ENCODE data around the gene CHMP2B. TPM values are rescaled to one million over a fixed set of nuclear protein-coding genes. Genes with fewer than 3 reads are reported as not detected.

CHMP2B gene
- total and polyA plus RNA-seq, 2 of the 4 experiments (the other 2 are of a cell fraction): 6.8 to 14.0 TPM

- Histone ChIP-seq H3K4me2 (ENCODE audit: low read depth, low read length) (no peak overlapping the region), H2AFZ (replicated peaks; ENCODE audit: low read length, poor library complexity) (no peak overlapping the region), H4K91ac (ENCODE audit: insufficient read depth, low read depth, low read length) (no peak overlapping the region), H3K23ac (ENCODE audit: low read depth, low read length) (no peak overlapping the region), H2AK9ac (replicated peaks; ENCODE audit: low read depth, low read length, poor library complexity) (no peak overlapping the region), H4K5ac (ENCODE audit: low read depth, low read length) (no peak overlapping the region), H2BK5ac (ENCODE audit: low read depth, low read length, poor library complexity, severe bottlenecking) (no peak overlapping the region), H3K27ac (ENCODE audit: insufficient read depth, low read length) (no peak overlapping the region), H3K4ac (ENCODE audit: low read depth, low read length) (no peak overlapping the region), H3K14ac (replicated peaks; ENCODE audit: low read depth, low read length) (no peak overlapping the region), H3K9ac (ENCODE audit: low read depth, low read length) (no peak overlapping the region), H3K9me1 (ENCODE audit: insufficient read depth, low read length) (no peaks in the 10 kb centered on the region), H2BK120ac (ENCODE audit: low read depth, low read length) (no peak overlapping the region), H3K56ac (ENCODE audit: extremely low read depth, insufficient read depth, low read length) (no peak overlapping the region), H3K36me3 (ENCODE audit: control insufficient read depth, insufficient read depth, low read length) (no peaks in the 10 kb centered on the region), H2BK15ac (ENCODE audit: low read depth, low read length) (no peak overlapping the region), H4K20me1 (ENCODE audit: insufficient read depth, low read length) (no peaks in the 10 kb centered on the region), H3K79me1 (ENCODE audit: low read depth in 1 of 2, low read length in 2 of 2) (no peaks in the 10 kb centered on the region), H3K4me1 (ENCODE audit: control insufficient read depth, insufficient read depth, low read length) (no peaks in the 10 kb centered on the region), H3K9me3 (ENCODE audit: control insufficient read depth, insufficient read depth, low read length) (no peaks in the 10 kb centered on the region), H3K4me3 (ENCODE audit: insufficient read depth, low read depth, low read length) (no peak overlapping the region), H2AK5ac (ENCODE audit: low read depth, low read length) (no peak overlapping the region), H4K8ac (ENCODE audit: low read depth in 2 of 2, low read length in 2 of 2) (no peak overlapping the region), H3K18ac (ENCODE audit: low read depth, low read length) (no peak overlapping the region), H3K27me3 (ENCODE audit: control insufficient read depth, insufficient read depth, low read length) (no peaks in the 10 kb centered on the region; the same call in 1 of the 2 replicates), H2BK20ac (ENCODE audit: low read depth, low read length) (no peak overlapping the region)
- ChIA-PET POLR2A (ENCODE audit: unreplicated experiment) (interaction anchor here (0.6 kb wide), 1 partner anchor 606 kb away, joined by 3 read pairs; no protein-coding TSS in a partner anchor), CTCF (interaction anchor here (0.6 to 1.4 kb wide), 7 partner anchors 9 to 882 kb away, joined by 3 to 6 read pairs (median 5); no protein-coding TSS in a partner anchor)
- dilution Hi-C loops (cut with HindIII; ENCODE audit: low sequenced_read_pairs, unreplicated experiment) (no loop called here), in situ Hi-C loops (cut with MboI; ENCODE audit: low sequenced_read_pairs) (no loop called here), intact Hi-C loops (cut with micrococcal nuclease) (loop anchor here (1.0 to 10.0 kb wide), 4 partner anchors 207 to 882 kb away; no protein-coding TSS in a partner anchor)
- no peak for TF ChIP-seq MXI1 (IDR thresholded peaks at IDR 0.05; ENCODE audit: borderline replicate concordance, low read depth, low read length)
- no peak for TF ChIP-seq BHLHE40 (IDR thresholded peaks at IDR 0.05; ENCODE audit: low read depth, low read length)
- TF ChIP-seq FOS (IDR thresholded peaks at IDR 0.05; ENCODE audit: low read depth, low read length): no peak
- TF ChIP-seq MAFK (IDR thresholded peaks at IDR 0.05; ENCODE audit: low read depth, low read length): no peak
- TF ChIP-seq RCOR1 (IDR thresholded peaks at IDR 0.05; ENCODE audit: insufficient replicate concordance, low read length): no peak
- no peak for TF ChIP-seq USF2 (IDR thresholded peaks at IDR 0.05; ENCODE audit: low read depth, low read length)
- TF ChIP-seq POLR2A (IDR thresholded peaks at IDR 0.05; ENCODE audit: low read depth, low read length): no peak
- no peak for TF ChIP-seq CHD1 (IDR thresholded peaks at IDR 0.05; ENCODE audit: low read depth, low read length)
- no peak for TF ChIP-seq NFE2L2 (IDR thresholded peaks at IDR 0.05; ENCODE audit: low read depth, low read length)
- TF ChIP-seq ELK1 (IDR thresholded peaks at IDR 0.05; ENCODE audit: borderline replicate concordance, low read depth, low read length): no peak
- TF ChIP-seq MAZ (IDR thresholded peaks at IDR 0.05; ENCODE audit: borderline replicate concordance, low read depth, low read length): no peak
- no peak for TF ChIP-seq RFX5 (IDR thresholded peaks at IDR 0.05; ENCODE audit: low read depth, low read length)
- TF ChIP-seq SMC3 (IDR thresholded peaks at IDR 0.05; ENCODE audit: low read depth, low read length): peak; percentile 63
- peak; percentile 66 for TF ChIP-seq RAD21 (IDR thresholded peaks at IDR 0.05; ENCODE audit: low read length)
- peak; percentile 66 for TF ChIP-seq CTCF (conservative IDR thresholded peaks at IDR 0.05; ENCODE audit: low read depth, low read length)
- WGBS, 2 experiments (ENCODE audit: extremely low coverage in 2 of 2, insufficient read length in 1 of 2): no CpG with 5 or more reads among the region's 3 CpGs
- ATAC-seq (ENCODE audit: low read depth) (peak; percentile 71), DNase-seq (peak; percentile 32)
- BruUV-seq (replicated peaks): no TSS peak
These were observed 71.1 kb downstream of the CHMP2B start for GRCh38 chr3:87298111-87298718.
